ENCODE results near the gene ZNF503.
A peak's percentile ranks its signal among the peaks of the same experiment; 100 is the strongest.

Gene ZNF503

DNA sequence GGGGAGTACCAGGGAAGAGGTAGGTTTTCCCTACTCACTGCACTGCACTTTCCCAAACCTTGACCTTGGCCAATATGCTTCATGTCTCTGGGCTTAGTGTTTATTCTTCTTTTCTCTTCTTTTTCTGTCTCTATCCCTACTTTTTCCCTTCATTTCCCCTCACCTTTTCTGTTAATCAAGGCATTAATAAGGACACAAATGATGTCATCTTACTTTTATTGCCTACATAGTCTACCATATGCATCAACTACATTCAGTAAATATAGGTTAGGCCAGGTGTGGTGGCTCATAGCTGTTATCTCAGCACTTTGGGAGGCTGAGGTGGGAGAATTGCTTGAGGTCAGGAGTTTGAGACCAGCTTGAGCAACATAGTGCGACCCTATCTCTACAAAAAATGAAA, 13.0 kb upstream of the ZNF503 start:
- no peaks in the 10 kb centered on the region for H3K27me3 ChIP-seq (ENCODE audit: low read depth, low read length)
- H3K27ac ChIP-seq (ENCODE audit: low read length), result no peak overlapping the region
- no peak overlapping the region for H3K4me3 ChIP-seq (ENCODE audit: low read depth in 1 of 2, low read length in 2 of 2)
- H3K4me1 ChIP-seq (ENCODE audit: control insufficient read depth in 1 of 2, insufficient read depth in 2 of 2, low read length in 2 of 2), result peaks cover 0 to 3% of the 10 kb centered on the region in 2 donors
- H3K36me3 ChIP-seq (ENCODE audit: control insufficient read depth in 1 of 2, insufficient read depth in 2 of 2, low read length in 2 of 2), result no peaks in the 10 kb centered on the region
- H3K9me3 ChIP-seq (ENCODE audit: control insufficient read depth in 1 of 2, low read length in 2 of 2), result no peaks in the 10 kb centered on the region

DNA sequence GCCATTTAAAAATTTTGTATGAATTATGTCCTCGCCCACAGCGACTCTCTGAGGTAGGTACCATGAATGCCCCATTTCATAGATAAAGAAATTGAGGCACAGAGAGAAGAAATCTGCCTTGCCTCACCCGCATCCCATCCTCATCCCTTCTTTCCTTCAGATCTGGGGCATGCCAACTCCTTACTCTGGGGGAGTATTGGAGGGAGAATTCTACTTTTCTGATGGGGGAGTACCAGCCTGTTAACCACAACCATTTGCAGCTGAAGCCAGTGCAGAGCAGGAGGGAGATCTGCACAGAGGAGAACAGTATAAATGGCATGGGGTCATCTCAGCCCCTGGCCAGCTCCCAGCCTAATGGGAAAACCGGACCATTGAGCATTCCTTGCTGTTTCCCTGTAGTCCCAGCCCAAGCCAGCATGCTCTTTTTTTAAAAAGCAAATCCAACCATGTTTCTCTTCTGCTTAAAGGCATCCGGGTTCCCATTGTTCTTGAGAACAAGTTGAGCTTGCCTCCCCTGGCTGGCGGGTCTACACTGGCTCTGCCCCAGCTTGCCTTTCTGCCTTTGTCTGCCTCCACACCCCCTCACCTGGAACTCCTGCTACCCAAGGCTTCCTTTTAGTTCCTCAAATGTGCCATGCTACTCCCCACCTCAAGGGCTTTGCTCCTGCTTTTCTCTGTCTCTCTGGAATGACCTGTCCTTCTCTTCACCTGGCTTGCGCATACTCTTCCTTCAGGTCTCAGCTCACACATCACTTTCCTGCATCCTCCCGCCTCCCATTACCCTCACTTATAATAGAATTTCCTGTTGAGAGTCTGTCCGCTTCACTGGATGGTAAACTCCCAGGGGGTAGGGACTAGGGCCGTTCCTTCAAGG, 8.8 kb upstream of the ZNF503 start:
- Histone ChIP-seq H3K4me3 (ENCODE audit: low read depth in 1 of 2, low read length in 2 of 2) (no peak overlapping the region), H3K36me3 (ENCODE audit: control insufficient read depth in 1 of 2, insufficient read depth in 2 of 2, low read length in 2 of 2) (no peaks in the 10 kb centered on the region), H3K27ac (ENCODE audit: low read length) (no peak overlapping the region), H3K27me3 (ENCODE audit: low read depth, low read length) (no peaks in the 10 kb centered on the region), H3K9me3 (ENCODE audit: control insufficient read depth in 1 of 2, low read length in 2 of 2) (no peaks in the 10 kb centered on the region), H3K4me1 (ENCODE audit: control insufficient read depth in 1 of 2, insufficient read depth in 2 of 2, low read length in 2 of 2) (peaks cover 0 to 16% of the 10 kb centered on the region in 2 donors)

DNA sequence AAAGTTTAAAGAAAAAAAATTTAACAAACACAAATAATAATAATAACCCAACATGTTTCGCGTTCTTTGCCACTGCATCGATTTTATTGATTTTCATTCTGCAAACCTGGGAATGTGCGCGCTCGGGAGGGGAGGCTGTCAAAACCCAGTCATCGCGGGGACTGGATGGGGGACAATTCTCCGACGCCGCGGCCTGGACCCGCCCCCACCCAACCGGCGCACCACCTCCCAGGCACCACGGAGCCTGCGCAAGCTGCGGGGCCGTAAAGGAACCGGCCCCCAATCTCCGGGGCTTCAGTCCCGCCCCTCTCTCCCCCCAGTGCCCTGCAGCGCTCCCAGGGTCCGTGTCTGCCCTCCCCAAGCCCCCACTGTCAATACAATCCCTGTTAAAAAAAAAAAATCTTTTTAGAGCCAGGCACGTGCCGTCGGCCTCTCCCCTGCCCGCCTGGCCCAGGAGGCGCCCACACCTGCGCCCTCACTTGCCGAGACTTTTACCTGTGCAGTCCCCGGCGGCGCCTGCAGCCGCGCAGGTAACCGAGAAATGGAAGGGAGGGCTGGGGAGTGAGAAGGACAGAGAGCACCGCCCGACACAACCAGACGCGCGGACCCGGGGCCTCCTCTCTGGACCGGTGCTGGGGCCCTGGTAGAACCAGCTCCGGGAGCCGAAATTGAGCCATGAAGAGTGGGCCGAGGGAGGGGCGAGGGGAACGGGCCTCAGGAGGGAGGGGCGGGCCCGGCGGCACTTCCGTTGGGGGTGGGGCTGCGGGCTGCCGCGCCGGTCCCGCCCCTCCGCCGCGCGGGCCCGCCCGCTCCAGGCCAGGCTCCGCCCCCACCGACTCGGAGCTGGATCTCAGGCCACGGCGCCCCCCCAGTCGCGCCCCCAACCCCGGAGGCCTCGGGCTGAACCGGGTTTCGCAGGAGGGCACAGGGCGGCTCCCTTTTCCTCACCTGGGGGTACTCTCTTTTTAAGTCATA, 7.6 kb upstream of the ZNF503 start:
- Histone ChIP-seq H3K9me3 (ENCODE audit: control insufficient read depth in 1 of 2, low read length in 2 of 2) (no peaks in the 10 kb centered on the region), H3K27ac (ENCODE audit: low read length) (peak overlapping the region; percentile 62), H3K4me3 (ENCODE audit: low read depth in 1 of 2, low read length in 2 of 2) (peak overlapping the region; percentile 65 to 93), H3K27me3 (ENCODE audit: low read depth, low read length) (peaks cover 3% of the 10 kb centered on the region), H3K4me1 (ENCODE audit: control insufficient read depth in 1 of 2, insufficient read depth in 2 of 2, low read length in 2 of 2) (peaks cover under 1 to 27% of the 10 kb centered on the region in 2 donors), H3K36me3 (ENCODE audit: control insufficient read depth in 1 of 2, insufficient read depth in 2 of 2, low read length in 2 of 2) (no peaks in the 10 kb centered on the region)

DNA sequence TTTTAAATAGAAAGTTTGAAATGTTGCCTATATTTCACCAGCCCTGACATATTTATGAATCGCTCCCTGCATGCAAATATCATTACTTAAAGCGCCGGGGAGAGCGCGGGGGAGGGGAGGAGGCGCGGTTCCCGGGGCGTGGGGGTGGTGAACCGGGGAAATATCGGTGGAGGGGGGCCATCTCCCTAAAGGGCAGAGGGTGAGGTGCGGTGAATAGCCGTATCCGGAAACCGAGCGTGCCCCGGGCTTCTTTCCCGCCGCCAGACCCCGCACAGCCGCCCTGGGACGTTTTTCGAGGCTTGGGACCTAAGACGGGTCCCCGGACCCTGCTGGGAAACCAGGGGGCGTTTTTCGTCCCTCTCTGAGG, 6.9 kb upstream of the ZNF503 start:
- Histone ChIP-seq H3K9me3 (ENCODE audit: control insufficient read depth in 1 of 2, low read length in 2 of 2) (no peaks in the 10 kb centered on the region), H3K27ac (ENCODE audit: low read length) (peak overlapping the region; percentile 62), H3K4me1 (ENCODE audit: control insufficient read depth in 1 of 2, insufficient read depth in 2 of 2, low read length in 2 of 2) (peaks cover 2 to 34% of the 10 kb centered on the region in 2 donors), H3K4me3 (ENCODE audit: low read depth in 1 of 2, low read length in 2 of 2) (peak overlapping the region; percentile 65 to 93), H3K36me3 (ENCODE audit: control insufficient read depth in 1 of 2, insufficient read depth in 2 of 2, low read length in 2 of 2) (no peaks in the 10 kb centered on the region), H3K27me3 (ENCODE audit: low read depth, low read length) (peaks cover 3% of the 10 kb centered on the region)

DNA sequence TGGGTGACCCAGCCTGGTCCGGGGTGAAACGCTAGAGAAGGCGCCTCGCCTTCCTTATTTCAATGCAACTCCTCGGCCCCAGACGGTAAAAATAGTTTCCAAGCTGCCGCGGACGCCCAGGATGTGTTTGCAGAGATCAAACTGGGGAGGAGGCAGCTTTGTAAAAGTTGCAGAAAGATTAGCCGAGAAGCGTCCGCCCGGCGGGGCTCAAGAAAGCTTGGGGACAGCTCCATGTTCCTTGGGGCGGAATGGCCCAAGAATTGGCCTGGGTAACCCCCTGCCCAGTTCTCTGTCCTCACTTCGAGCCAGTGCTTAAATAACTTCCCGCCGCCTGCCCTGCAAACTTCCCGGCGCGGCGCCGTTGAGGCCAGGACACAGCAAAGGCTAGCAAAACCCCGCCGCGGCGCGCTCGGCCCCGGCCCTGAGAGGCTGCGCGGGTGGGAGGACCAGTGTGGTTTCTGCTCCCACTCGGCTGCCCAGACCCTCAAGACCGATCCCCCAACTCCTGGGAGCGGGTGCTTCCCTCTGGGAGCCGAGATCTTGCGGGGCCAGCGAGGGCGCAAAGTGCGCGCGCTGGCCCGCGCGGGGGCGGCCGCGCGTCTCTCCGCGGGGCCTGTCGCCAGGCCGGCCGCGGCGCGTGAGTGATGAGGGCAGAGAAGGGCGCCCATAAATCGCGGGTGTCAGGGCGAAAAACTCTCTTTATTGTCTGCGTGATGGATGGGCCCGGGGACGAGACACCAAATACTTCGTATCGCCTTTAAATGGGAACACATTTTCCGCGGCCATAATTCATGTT, 6.3 kb upstream of the ZNF503 start:
- no peaks in the 10 kb centered on the region for H3K9me3 ChIP-seq (ENCODE audit: control insufficient read depth in 1 of 2, low read length in 2 of 2)
- H3K27me3 ChIP-seq (ENCODE audit: low read depth, low read length), result peaks cover 3% of the 10 kb centered on the region
- H3K4me1 ChIP-seq (ENCODE audit: control insufficient read depth in 1 of 2, insufficient read depth in 2 of 2, low read length in 2 of 2), result peaks cover 2 to 34% of the 10 kb centered on the region in 2 donors
- H3K36me3 ChIP-seq (ENCODE audit: control insufficient read depth in 1 of 2, insufficient read depth in 2 of 2, low read length in 2 of 2), result no peaks in the 10 kb centered on the region
- peak overlapping the region; percentile 65 to 93 for H3K4me3 ChIP-seq (ENCODE audit: low read depth in 1 of 2, low read length in 2 of 2)
- H3K27ac ChIP-seq (ENCODE audit: low read length), result peak overlapping the region; percentile 62

DNA sequence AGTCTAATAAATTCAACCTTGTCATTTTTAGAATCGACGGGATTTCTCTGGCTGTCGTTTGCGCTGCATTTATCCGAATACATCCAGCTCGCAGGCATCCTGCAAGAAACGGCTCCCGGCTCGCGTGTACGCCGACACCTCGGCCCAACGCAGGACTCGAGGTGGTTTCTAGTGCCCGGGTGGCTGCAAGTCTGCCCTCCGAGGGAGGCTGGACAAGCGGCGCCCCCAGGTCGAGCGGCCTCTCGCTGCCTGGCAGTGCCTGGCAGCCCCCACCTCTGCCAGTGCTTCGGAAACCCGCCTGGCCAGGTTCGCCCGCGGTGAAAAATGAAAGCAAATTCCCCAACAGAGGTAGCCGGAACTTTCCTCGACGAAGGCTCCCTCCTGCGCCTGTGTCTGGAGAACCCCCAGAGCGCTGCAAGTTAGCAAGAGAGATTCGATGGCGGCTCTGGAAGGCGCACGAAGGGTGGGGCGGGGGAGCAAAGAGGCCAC, 5.7 kb upstream of the ZNF503 start:
- peaks cover 3% of the 10 kb centered on the region for H3K27me3 ChIP-seq (ENCODE audit: low read depth, low read length)
- H3K4me3 ChIP-seq (ENCODE audit: low read depth in 1 of 2, low read length in 2 of 2), result peak overlapping the region; percentile 65 to 93
- no peak overlapping the region for H3K27ac ChIP-seq (ENCODE audit: low read length)

DNA sequence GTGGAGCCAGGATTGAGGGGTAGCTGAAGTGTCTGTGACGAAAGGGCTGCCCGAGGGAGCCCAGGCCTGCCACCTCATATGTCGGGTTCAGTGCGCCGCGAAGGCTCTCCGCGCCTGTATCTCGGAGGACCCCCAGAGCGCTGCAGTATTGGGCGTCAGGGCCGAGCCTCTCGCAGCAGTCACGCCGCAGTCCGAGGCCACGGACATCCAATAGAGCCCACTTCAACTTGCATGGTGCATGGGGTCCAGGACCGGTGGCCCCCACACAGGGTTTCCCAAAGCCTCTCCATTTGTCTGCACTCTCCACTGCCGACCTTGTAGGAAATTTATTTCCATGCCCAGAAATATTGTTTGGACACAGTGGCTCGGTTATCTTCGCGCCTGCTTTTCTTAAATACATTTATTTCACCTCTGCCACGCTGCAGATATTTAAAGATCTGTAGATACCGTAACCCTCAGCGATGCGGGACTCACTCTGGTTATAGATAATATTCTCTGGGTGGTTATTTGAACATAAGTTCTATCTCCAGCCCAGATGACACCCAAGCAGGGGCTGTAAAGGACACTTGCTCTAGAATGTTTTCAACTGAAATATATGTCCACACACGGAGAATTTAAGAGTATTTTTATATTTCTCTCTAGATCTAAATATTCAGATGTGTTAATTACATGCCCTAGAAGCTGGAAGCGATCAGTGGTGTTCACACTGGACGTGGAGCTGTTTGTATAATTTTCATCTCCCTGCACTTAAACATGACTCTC, 5.1 kb upstream of the ZNF503 start:
- Histone ChIP-seq H3K36me3 (ENCODE audit: control insufficient read depth in 1 of 2, insufficient read depth in 2 of 2, low read length in 2 of 2) (no peaks in the 10 kb centered on the region), H3K27me3 (ENCODE audit: low read depth, low read length) (peaks cover 3% of the 10 kb centered on the region), H3K4me1 (ENCODE audit: control insufficient read depth in 1 of 2, insufficient read depth in 2 of 2, low read length in 2 of 2) (peaks cover 2 to 34% of the 10 kb centered on the region in 2 donors), H3K9me3 (ENCODE audit: control insufficient read depth in 1 of 2, low read length in 2 of 2) (no peaks in the 10 kb centered on the region), H3K27ac (ENCODE audit: low read length) (no peak overlapping the region), H3K4me3 (ENCODE audit: low read depth in 1 of 2, low read length in 2 of 2) (peak overlapping the region in 1 of 2 donors; percentile 93)

More for the DNA sequence above, 5.7 kb upstream of the ZNF503 start:
- peaks cover 2 to 34% of the 10 kb centered on the region in 2 donors for H3K4me1 ChIP-seq (ENCODE audit: control insufficient read depth in 1 of 2, insufficient read depth in 2 of 2, low read length in 2 of 2)
- H3K36me3 ChIP-seq (ENCODE audit: control insufficient read depth in 1 of 2, insufficient read depth in 2 of 2, low read length in 2 of 2), result no peaks in the 10 kb centered on the region
- H3K9me3 ChIP-seq (ENCODE audit: control insufficient read depth in 1 of 2, low read length in 2 of 2), result no peaks in the 10 kb centered on the region

DNA sequence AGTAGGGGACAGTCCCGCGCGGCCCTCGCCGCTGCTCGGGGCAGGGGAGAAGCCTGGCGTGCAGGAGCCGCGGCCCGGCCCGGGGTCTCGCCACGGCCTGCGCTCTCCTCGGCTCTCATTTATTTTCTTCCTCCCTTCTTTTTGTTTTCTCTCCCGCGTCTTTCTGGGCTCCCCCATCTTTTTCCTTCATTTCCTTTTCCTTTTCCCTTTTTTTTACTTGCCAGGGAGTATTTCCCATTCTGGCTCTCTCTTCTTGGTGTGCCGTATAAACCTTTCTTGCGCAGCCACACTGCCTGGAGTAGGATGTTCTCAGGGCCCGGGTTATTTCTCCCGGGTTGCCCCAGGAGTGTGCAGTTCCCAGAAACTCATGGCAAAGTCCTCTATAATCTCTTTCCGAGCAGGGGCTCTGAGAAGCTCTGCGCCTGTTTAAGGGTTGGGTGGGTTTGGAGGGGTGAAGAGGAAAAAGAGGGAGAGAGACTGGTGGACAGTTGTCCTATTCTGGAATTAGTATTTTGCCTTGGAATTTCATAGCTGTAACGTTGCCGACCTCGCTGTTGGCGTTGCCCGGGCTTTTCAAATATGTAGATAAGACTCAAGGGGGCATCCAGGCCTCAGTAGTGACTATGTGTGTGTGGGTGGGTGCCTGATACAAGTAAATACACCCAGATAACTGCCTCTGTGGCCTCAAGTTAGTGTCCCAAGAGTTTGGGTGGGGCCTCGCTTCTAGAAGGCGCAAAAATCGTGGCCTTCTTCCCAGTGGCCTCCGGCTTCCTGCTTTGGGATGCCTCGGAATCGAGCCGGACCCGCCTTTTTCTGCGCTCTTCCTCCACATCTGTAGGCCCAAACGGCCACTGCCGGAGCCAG, 4.3 kb upstream of the ZNF503 start:
- H3K9me3 ChIP-seq (ENCODE audit: control insufficient read depth in 1 of 2, low read length in 2 of 2), result no peaks in the 10 kb centered on the region
- no peaks in the 10 kb centered on the region for H3K36me3 ChIP-seq (ENCODE audit: control insufficient read depth in 1 of 2, insufficient read depth in 2 of 2, low read length in 2 of 2)
- peaks cover 3% of the 10 kb centered on the region for H3K27me3 ChIP-seq (ENCODE audit: low read depth, low read length)
- H3K4me3 ChIP-seq (ENCODE audit: low read depth in 1 of 2, low read length in 2 of 2), result peak overlapping the region in 1 of 2 donors; percentile 97
- peak overlapping the region; percentile 56 for H3K27ac ChIP-seq (ENCODE audit: low read length)
- peaks cover 2 to 34% of the 10 kb centered on the region in 2 donors for H3K4me1 ChIP-seq (ENCODE audit: control insufficient read depth in 1 of 2, insufficient read depth in 2 of 2, low read length in 2 of 2)

DNA sequence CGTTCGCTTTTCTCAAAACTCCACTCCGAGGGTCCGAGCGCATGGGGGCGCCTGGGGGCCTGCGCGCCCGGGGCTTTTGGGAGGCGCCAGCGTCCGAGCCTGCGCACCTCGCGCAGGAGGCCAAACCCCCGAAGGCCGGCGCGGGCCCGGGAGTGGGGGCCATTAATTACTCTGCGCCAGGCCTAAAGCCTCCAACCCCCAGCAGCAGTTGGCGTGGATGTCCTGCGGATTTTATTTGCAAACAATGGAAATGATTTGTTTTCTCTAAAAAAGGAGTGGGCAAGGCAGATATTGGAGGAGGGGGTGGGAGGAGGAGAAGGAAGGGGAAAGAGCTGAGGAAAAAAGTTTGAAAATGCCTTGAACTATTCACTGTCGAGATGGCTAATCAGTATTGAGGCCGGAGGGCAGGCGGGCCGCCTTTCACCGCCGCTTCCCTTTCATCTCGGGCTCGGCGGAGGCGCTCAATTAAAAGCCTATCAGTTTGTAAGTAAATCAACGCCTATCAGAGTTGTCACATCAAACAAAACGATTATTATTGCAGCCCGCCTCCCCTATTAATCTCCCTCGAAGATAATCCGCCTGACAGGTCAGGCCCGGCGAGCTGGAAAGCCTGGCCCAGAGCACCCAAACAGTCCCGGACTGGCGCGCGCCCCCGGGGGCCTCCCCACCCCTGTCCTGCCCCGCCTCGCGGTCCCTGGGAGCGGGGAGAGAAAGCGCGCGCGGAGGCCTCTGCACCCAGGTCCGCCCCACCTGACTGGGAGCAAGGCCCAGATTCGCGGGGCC, 3.4 kb upstream of the ZNF503 start:
- peaks cover 3% of the 10 kb centered on the region for H3K27me3 ChIP-seq (ENCODE audit: low read depth, low read length)
- no peaks in the 10 kb centered on the region for H3K36me3 ChIP-seq (ENCODE audit: control insufficient read depth in 1 of 2, insufficient read depth in 2 of 2, low read length in 2 of 2)
- no peak overlapping the region for H3K27ac ChIP-seq (ENCODE audit: low read length)
- peaks cover 2 to 34% of the 10 kb centered on the region in 2 donors for H3K4me1 ChIP-seq (ENCODE audit: control insufficient read depth in 1 of 2, insufficient read depth in 2 of 2, low read length in 2 of 2)
- no peaks in the 10 kb centered on the region for H3K9me3 ChIP-seq (ENCODE audit: control insufficient read depth in 1 of 2, low read length in 2 of 2)
- H3K4me3 ChIP-seq (ENCODE audit: low read depth in 1 of 2, low read length in 2 of 2), result peak overlapping the region; percentile 90 to 97

Measured in muscle layer of duodenum (tissue), 2 donors.